ENCODE results near the gene CORO7. TPM values are rescaled to one million over a fixed set of nuclear protein-coding genes. Genes with fewer than 3 reads are reported as not detected.

Gene CORO7
- polyA plus RNA-seq, 3 donors, result 44.7 to 181 (median 68.4) TPM

DNA sequence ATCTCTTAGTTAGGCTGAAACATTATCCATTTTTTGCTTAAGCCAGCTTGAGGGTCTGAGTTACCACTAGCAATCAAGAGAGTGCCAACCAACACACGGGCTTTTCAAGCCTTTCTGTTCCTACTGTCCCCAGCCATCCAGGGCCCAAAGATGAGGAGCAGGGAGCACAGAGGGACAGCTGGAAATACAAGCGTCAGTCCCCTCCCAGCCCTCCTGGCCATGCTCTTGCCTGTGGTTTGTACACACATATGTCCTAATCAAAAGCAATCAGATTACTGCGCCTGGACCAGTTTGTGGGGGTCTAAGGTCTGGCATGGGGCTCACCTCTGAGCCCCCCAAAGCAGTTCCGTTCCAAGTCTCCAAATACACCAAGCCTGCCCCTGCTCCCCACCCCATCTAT is 3.5 kb downstream of the CORO7 start:
- Mint-ChIP-seq H3K9me3 (no peaks in the 10 kb centered on the region), H3K4me3 (no peak overlapping the region), H3K27ac (no peak overlapping the region), H3K36me3 (peaks cover 48 to 76% of the 10 kb centered on the region in 2 donors), H3K27me3 (ENCODE audit: low read depth in 3 of 3) (peaks cover 0 to 4% (median 0%) of the 10 kb centered on the region in 3 donors), H3K4me1 (peaks cover 23% of the 10 kb centered on the region)
- intact Hi-C loops (cut with micrococcal nuclease), result no loop called here
- Histone ChIP-seq H2AFZ (ENCODE audit: insufficient read depth, low read depth, low read length, poor library complexity, severe bottlenecking) (no peak overlapping the region), H4K20me1 (ENCODE audit: insufficient read depth, low read length) (peaks cover 85% of the 10 kb centered on the region), H3K9ac (ENCODE audit: insufficient read depth, low read length, poor library complexity, severe bottlenecking) (no peak overlapping the region), H3K4me3 (replicated peaks in 1 of 3; ENCODE audit: low read depth in 2 of 3, low read length in 3 of 3) (no peak overlapping the region), H3K9me3 (replicated peaks in 1 of 2; ENCODE audit: control insufficient read depth in 1 of 2, insufficient read depth in 1 of 2, low read length in 2 of 2) (no peaks in the 10 kb centered on the region), H3K36me3 (replicated peaks in 1 of 2; ENCODE audit: control insufficient read depth in 1 of 2, insufficient read depth in 2 of 2, low read length in 2 of 2) (peaks cover 54 to 56% of the 10 kb centered on the region in 2 donors), H3K27ac (ENCODE audit: low read depth in 1 of 2, low read length in 2 of 2) (no peak overlapping the region), H3K4me2 (replicated peaks; ENCODE audit: extremely low read depth, low read length, poor library complexity, severe bottlenecking) (no peak overlapping the region), H3K79me2 (ENCODE audit: insufficient read depth, low read length) (peaks cover 82% of the 10 kb centered on the region), H3K4me1 (ENCODE audit: control insufficient read depth in 1 of 2, insufficient read depth in 2 of 2, low read length in 2 of 2) (peaks cover 20 to 31% of the 10 kb centered on the region in 2 donors), H3K27me3 (ENCODE audit: control insufficient read depth in 2 of 2, insufficient read depth in 2 of 2, low read length in 2 of 2) (no peaks in the 10 kb centered on the region)
- TF ChIP-seq, protein P1, sequence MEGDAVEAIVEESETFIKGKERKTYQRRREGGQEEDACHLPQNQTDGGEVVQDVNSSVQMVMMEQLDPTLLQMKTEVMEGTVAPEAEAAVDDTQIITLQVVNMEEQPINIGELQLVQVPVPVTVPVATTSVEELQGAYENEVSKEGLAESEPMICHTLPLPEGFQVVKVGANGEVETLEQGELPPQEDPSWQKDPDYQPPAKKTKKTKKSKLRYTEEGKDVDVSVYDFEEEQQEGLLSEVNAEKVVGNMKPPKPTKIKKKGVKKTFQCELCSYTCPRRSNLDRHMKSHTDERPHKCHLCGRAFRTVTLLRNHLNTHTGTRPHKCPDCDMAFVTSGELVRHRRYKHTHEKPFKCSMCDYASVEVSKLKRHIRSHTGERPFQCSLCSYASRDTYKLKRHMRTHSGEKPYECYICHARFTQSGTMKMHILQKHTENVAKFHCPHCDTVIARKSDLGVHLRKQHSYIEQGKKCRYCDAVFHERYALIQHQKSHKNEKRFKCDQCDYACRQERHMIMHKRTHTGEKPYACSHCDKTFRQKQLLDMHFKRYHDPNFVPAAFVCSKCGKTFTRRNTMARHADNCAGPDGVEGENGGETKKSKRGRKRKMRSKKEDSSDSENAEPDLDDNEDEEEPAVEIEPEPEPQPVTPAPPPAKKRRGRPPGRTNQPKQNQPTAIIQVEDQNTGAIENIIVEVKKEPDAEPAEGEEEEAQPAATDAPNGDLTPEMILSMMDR (IDR thresholded peaks at IDR 0.05), result no peak
- WGBS (ENCODE audit: insufficient coverage), result 95% methylated on average over 3 of the region's 4 CpGs
- no peak for DNase-seq

DNA sequence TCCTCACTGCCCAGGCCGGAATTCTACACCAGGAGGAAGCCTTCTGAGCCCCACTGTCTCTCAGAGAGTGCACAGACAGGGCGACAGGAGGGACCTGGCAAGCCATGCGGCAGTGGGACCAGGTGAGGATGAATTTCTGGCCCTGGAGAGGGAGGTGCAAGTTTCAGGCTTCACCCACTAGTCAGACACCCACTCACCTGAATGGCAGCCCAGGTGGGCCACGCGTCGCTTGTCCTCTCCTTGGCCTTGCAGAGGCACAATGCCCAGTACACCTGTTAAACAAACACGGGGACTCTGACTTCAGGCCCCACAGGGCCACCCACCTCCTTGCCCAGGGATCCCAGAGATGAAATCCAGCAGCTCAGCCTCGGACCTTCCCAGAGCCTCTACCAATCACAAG is 4.2 kb downstream of the CORO7 start:
- Mint-ChIP-seq H3K4me1 (peaks cover 22% of the 10 kb centered on the region), H3K27me3 (ENCODE audit: low read depth in 3 of 3) (peaks cover 0 to 4% (median 0%) of the 10 kb centered on the region in 3 donors), H3K4me3 (no peak overlapping the region), H3K27ac (peak overlapping the region in 1 of 7 donors; percentile 24), H3K36me3 (peaks cover 51 to 82% of the 10 kb centered on the region in 2 donors), H3K9me3 (no peaks in the 10 kb centered on the region)
- H3K27ac ChIP-seq (ENCODE audit: low read depth in 1 of 2, low read length in 2 of 2), result no peak overlapping the region
- H3K4me2 ChIP-seq (replicated peaks; ENCODE audit: extremely low read depth, low read length, poor library complexity, severe bottlenecking), result no peak overlapping the region
- no peak overlapping the region for H2AFZ ChIP-seq (ENCODE audit: insufficient read depth, low read depth, low read length, poor library complexity, severe bottlenecking)
- peaks cover 20 to 26% of the 10 kb centered on the region in 2 donors for H3K4me1 ChIP-seq (ENCODE audit: control insufficient read depth in 1 of 2, insufficient read depth in 2 of 2, low read length in 2 of 2)
- 100% methylated on average over 5 of the region's 8 CpGs for WGBS (ENCODE audit: insufficient coverage)
- H3K9ac ChIP-seq (ENCODE audit: insufficient read depth, low read length, poor library complexity, severe bottlenecking), result no peak overlapping the region
- TF ChIP-seq, protein P1 (IDR thresholded peaks at IDR 0.05), result no peak
- intact Hi-C loops (cut with micrococcal nuclease), result no loop called here
- no peaks in the 10 kb centered on the region for H3K9me3 ChIP-seq (replicated peaks in 1 of 2; ENCODE audit: control insufficient read depth in 1 of 2, insufficient read depth in 1 of 2, low read length in 2 of 2)
- H3K27me3 ChIP-seq (ENCODE audit: control insufficient read depth in 2 of 2, insufficient read depth in 2 of 2, low read length in 2 of 2), result no peaks in the 10 kb centered on the region
- H3K4me3 ChIP-seq (replicated peaks in 1 of 3; ENCODE audit: low read depth in 2 of 3, low read length in 3 of 3), result no peak overlapping the region
- H3K79me2 ChIP-seq (ENCODE audit: insufficient read depth, low read length), result peaks cover 88% of the 10 kb centered on the region
- peaks cover 92% of the 10 kb centered on the region for H4K20me1 ChIP-seq (ENCODE audit: insufficient read depth, low read length)
- no peak for DNase-seq
- peaks cover 61 to 63% of the 10 kb centered on the region in 2 donors for H3K36me3 ChIP-seq (replicated peaks in 1 of 2; ENCODE audit: control insufficient read depth in 1 of 2, insufficient read depth in 2 of 2, low read length in 2 of 2)

All from CD14-positive monocyte (primary cell).